ENCODE measurements around the gene KLHL26. TPM values are rescaled to one million over a fixed set of nuclear protein-coding genes. Genes with fewer than 3 reads are reported as not detected.

KLHL26 gene
- total and polyA plus RNA-seq, 9 of the 15 experiments (the other 6 are each of a cell fraction or from before 2014, with no cell fraction given) = 0.13 to 13.3 (median 1.4) TPM

DNA sequence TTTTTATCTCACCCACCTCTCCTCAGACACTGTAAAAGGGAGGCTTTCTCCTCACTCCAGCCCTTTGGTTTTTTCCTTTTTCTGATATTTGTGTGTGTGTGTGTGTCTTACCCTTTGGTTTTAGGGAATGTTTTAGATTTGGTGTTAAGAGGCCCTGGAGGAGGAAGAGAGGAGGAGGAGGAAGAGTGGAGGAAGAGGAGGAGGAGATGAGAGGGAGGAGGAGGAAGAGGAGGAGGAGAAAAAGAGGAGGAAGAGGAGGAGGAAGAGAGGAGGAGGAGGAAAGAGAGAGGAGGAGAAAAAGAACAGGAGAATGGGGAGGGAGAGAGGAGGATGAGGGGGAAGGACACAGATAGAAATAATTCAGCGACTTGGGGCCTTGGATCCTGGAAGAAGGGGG lies 10.5 kb downstream of the KLHL26 start (continued):
- TF ChIP-seq SMARCA4 (IDR thresholded peaks at IDR 0.05) (0 out of 2 replicates have a peak, but pooled peaks have one; percentile 24), ZBTB26 (CRISPR knock-in tag; IDR thresholded peaks at IDR 0.05) (peak; percentile 87), CBFA2T3 (IDR thresholded peaks at IDR 0.05) (peak; percentile 39; the same call in 1 of the 2 replicates), ZNF263 (CRISPR knock-in tag; IDR thresholded peaks at IDR 0.05; ENCODE audit: borderline replicate concordance) (peak; percentile 71), OTX1 (CRISPR knock-in tag; IDR thresholded peaks at IDR 0.05) (0 out of 2 replicates have a peak, but pooled peaks have one; percentile 58)

GRCh38 chr19:18647807-18648206 lies 11.0 kb downstream of the KLHL26 start:
- Histone ChIP-seq H3K9me3 (replicated peaks; ENCODE audit: control insufficient read depth, insufficient read depth, low read depth, low read length) (no peaks in the 10 kb centered on the region), H3K27ac (ENCODE audit: extremely low read depth, low read depth, low read length) (no peak overlapping the region), H3K4me2 (ENCODE audit: insufficient read depth, low read length) (no peak overlapping the region), H4K20me1 (replicated peaks; ENCODE audit: control insufficient read depth, insufficient read depth, low read length) (peaks cover 45% of the 10 kb centered on the region), H3K4me3 (no peak overlapping the region), H3K79me2 (ENCODE audit: control insufficient read depth, insufficient read depth, low read length) (peaks cover 5% of the 10 kb centered on the region; the same call in 2 of the 3 replicates), H3K9me1 (ENCODE audit: control insufficient read depth, insufficient read depth, low read length) (peaks cover 6% of the 10 kb centered on the region), H3K9ac (ENCODE audit: insufficient read depth in 1 of 2, low read depth in 2 of 2, low read length in 2 of 2) (peak overlapping the region in 1 of 2 experiments; percentile 24; a peak in 1 of 4 replicates), H3K4me1 (replicated peaks in 1 of 2; ENCODE audit: control insufficient read depth in 2 of 2, insufficient read depth in 2 of 2, low read length in 2 of 2) (peaks cover 6 to 52% of the 10 kb centered on the region in 2 experiments; a peak in 3 of 5 replicates), H2AFZ (ENCODE audit: low read depth, low read length) (no peak overlapping the region), H3K27me3 (ENCODE audit: control insufficient read depth in 2 of 2, insufficient read depth in 2 of 2, low read length in 2 of 2) (no peaks in the 10 kb centered on the region), H3K36me3 (ENCODE audit: control insufficient read depth, insufficient read depth, low read length) (peaks cover 2% of the 10 kb centered on the region; the same call in 1 of the 3 replicates)
- POLR2A ChIA-PET = interaction anchor here (0.6 to 1.2 kb wide), 3 partner anchors 10 to 104 kb away, joined by 3 to 4 read pairs (median 3); no protein-coding TSS in a partner anchor
- CTCF ChIA-PET (ENCODE audit: low intra/inter-chr PET ratio) = no interaction called here
- DNase-seq (ENCODE audit: extremely low read depth in 1 of 4, low spot score in 3 of 4) (no peak), FAIRE-seq (no peak), ATAC-seq (no peak)
- TF ChIP-seq, protein P1, sequence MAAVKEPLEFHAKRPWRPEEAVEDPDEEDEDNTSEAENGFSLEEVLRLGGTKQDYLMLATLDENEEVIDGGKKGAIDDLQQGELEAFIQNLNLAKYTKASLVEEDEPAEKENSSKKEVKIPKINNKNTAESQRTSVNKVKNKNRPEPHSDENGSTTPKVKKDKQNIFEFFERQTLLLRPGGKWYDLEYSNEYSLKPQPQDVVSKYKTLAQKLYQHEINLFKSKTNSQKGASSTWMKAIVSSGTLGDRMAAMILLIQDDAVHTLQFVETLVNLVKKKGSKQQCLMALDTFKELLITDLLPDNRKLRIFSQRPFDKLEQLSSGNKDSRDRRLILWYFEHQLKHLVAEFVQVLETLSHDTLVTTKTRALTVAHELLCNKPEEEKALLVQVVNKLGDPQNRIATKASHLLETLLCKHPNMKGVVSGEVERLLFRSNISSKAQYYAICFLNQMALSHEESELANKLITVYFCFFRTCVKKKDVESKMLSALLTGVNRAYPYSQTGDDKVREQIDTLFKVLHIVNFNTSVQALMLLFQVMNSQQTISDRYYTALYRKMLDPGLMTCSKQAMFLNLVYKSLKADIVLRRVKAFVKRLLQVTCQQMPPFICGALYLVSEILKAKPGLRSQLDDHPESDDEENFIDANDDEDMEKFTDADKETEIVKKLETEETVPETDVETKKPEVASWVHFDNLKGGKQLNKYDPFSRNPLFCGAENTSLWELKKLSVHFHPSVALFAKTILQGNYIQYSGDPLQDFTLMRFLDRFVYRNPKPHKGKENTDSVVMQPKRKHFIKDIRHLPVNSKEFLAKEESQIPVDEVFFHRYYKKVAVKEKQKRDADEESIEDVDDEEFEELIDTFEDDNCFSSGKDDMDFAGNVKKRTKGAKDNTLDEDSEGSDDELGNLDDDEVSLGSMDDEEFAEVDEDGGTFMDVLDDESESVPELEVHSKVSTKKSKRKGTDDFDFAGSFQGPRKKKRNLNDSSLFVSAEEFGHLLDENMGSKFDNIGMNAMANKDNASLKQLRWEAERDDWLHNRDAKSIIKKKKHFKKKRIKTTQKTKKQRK (IDR thresholded peaks at IDR 0.05; ENCODE audit: borderline replicate concordance, low read depth, low read length) = no peak
- TF ChIP-seq THRAP3 (IDR thresholded peaks at IDR 0.05; ENCODE audit: borderline replicate concordance) = no peak
- no peak for TF ChIP-seq KDM2B (CRISPR knock-in tag; IDR thresholded peaks at IDR 0.05)
- no peak for TF ChIP-seq ZNF217 (CRISPR knock-in tag; IDR thresholded peaks at IDR 0.05)
- TF ChIP-seq MAZ (CRISPR knock-in tag; conservative IDR thresholded peaks at IDR 0.05 in 1 of 2, IDR thresholded peaks at IDR 0.05 in 1 of 2) = no peak
- TF ChIP-seq NCOA2 (IDR thresholded peaks at IDR 0.05; ENCODE audit: partially characterized antibody in 2 of 2) = no peak
- TF ChIP-seq, protein P2, sequence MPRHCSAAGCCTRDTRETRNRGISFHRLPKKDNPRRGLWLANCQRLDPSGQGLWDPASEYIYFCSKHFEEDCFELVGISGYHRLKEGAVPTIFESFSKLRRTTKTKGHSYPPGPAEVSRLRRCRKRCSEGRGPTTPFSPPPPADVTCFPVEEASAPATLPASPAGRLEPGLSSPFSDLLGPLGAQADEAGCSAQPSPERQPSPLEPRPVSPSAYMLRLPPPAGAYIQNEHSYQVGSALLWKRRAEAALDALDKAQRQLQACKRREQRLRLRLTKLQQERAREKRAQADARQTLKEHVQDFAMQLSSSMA (CRISPR knock-in tag; IDR thresholded peaks at IDR 0.05) = no peak
- in situ Hi-C loops (cut with MboI) = no loop called here
- intact Hi-C loops (cut with micrococcal nuclease) = no loop called here
- WGBS (ENCODE audit: insufficient coverage, low coverage, missing lambda C conversion rate) = 88% methylated on average over 8 of the region's 10 CpGs
- no TSS peak for BruUV-seq (replicated peaks)
